ENCODE results near the gene F7. TPM values are rescaled to one million over a fixed set of nuclear protein-coding genes. Genes with fewer than 3 reads are reported as not detected.
A peak's percentile ranks its signal among the peaks of the same experiment; 100 is the strongest.

F7 gene
- total RNA-seq, 6 experiments from 2014 or later = 42.9 to 147 (median 84.2) TPM

- peak in 2 of 3 donors; percentile 34 for DNase-seq
- WGBS (ENCODE audit: insufficient coverage, low coverage, low lambda C conversion rate, missing lambda C conversion rate) = 95% methylated on average over 8 of the region's 26 CpGs
Measured at GRCh38 chr13:113117335-113117872, 11.8 kb downstream of the F7 start.

GRCh38 chr13:113117911-113118260 lies 12.3 kb downstream of the F7 start:
- Histone ChIP-seq H3K27me3 (no peaks in the 10 kb centered on the region), H3K4me3 (no peak overlapping the region), H3K4me1 (peaks cover 0 to 4% (median under 1%) of the 10 kb centered on the region in 4 donors), H3K36me3 (peaks cover 0 to 2% (median 0%) of the 10 kb centered on the region in 4 donors), H3K27ac (no peak overlapping the region), H3K9me3 (no peaks in the 10 kb centered on the region)
- intact Hi-C loops (cut with DNase I) = no loop called here
- TF ChIP-seq CTCF (IDR thresholded peaks at IDR 0.05) = no peak
- no CpG with 5 or more reads among the region's 9 CpGs for WGBS (ENCODE audit: insufficient coverage, low coverage, low lambda C conversion rate, missing lambda C conversion rate)
- DNase-seq (peak in 1 of 3 donors; percentile 37), ATAC-seq (no peak)

More at GRCh38 chr13:113117335-113117872, 11.8 kb downstream of the F7 start:
- no peaks in the 10 kb centered on the region for H3K27me3 ChIP-seq
- no peaks in the 10 kb centered on the region for H3K9me3 ChIP-seq
- H3K36me3 ChIP-seq = peaks cover 0 to 2% (median 0%) of the 10 kb centered on the region in 4 donors
- peaks cover 0 to 4% (median under 1%) of the 10 kb centered on the region in 4 donors for H3K4me1 ChIP-seq
- no peak overlapping the region for H3K27ac ChIP-seq
- no peak overlapping the region for H3K4me3 ChIP-seq
- no peak for ATAC-seq
- TF ChIP-seq CTCF (IDR thresholded peaks at IDR 0.05) (no peak), POLR2A (IDR thresholded peaks at IDR 0.05) (no peak)
- intact Hi-C loops (cut with DNase I) = no loop called here

- ATAC-seq = no peak
- H3K4me3 ChIP-seq = no peak overlapping the region
- WGBS (ENCODE audit: insufficient coverage, low coverage, low lambda C conversion rate, missing lambda C conversion rate) = no CpG with 5 or more reads among the region's 42 CpGs
- TF ChIP-seq CTCF (IDR thresholded peaks at IDR 0.05) (no peak), POLR2A (IDR thresholded peaks at IDR 0.05) (no peak)
- no peaks in the 10 kb centered on the region for H3K9me3 ChIP-seq
- no peak overlapping the region for H3K27ac ChIP-seq
- no peaks in the 10 kb centered on the region for H3K27me3 ChIP-seq
- peak in 2 of 3 donors; percentile 44 to 54 for DNase-seq
- peaks cover 0 to 2% (median 0%) of the 10 kb centered on the region in 4 donors for H3K36me3 ChIP-seq
- H3K4me1 ChIP-seq = peaks cover 0 to 4% (median 2%) of the 10 kb centered on the region in 4 donors
- intact Hi-C loops (cut with DNase I) = no loop called here
Measured at GRCh38 chr13:113118261-113119021, 12.8 kb downstream of the F7 start.

- 94% methylated on average over 7 of the region's 16 CpGs for WGBS (ENCODE audit: insufficient coverage, low coverage, low lambda C conversion rate, missing lambda C conversion rate)
- intact Hi-C loops (cut with DNase I) = no loop called here
- H3K9me3 ChIP-seq = no peaks in the 10 kb centered on the region
- no peak for TF ChIP-seq POLR2A (IDR thresholded peaks at IDR 0.05)
- no peak for TF ChIP-seq CTCF (IDR thresholded peaks at IDR 0.05)
- DNase-seq = peak in 1 of 3 donors; percentile 34
- peaks cover 0 to 9% (median 4%) of the 10 kb centered on the region in 4 donors for H3K4me1 ChIP-seq
- ATAC-seq = no peak
- H3K27ac ChIP-seq = no peak overlapping the region
- no peaks in the 10 kb centered on the region for H3K27me3 ChIP-seq
- H3K4me3 ChIP-seq = no peak overlapping the region
- peaks cover 0 to 2% (median 0%) of the 10 kb centered on the region in 4 donors for H3K36me3 ChIP-seq
Measured at GRCh38 chr13:113119166-113119821, 13.7 kb downstream of the F7 start.
